HEK293 (cell line): ENCODE data around the gene TLE6.

Source experiments
- CTCF ChIA-PET: fragments of 350-600 bp; formaldehyde crosslinking; extraction: SDS; loops from one replicate; lab custom pipeline; 2021; ENCODE audit warnings: antibody characterized with exemption; lab: Yijun Ruan, JAX
- POLR2A ChIA-PET: fragments of 300-600 bp; formaldehyde crosslinking; extraction: SDS; loops from one replicate; lab custom pipeline; 2020; ENCODE audit warnings: antibody characterized with exemption, inconsistent platforms; lab: Yijun Ruan, JAX
- H3K27ac ChIP-seq: fragments of 200-500 bp; sonication (Bioruptor generic); 2 replicates; pipeline ENCODE4 v1.5.1; 2014; ENCODE audit warnings: low read depth, low read length, control low read depth, inconsistent platforms; ENCODE audit errors: extremely low read depth
- H3K36me3 ChIP-seq, 2 experiments: fragments of 200-500 bp in 1 of 2; sonication (Bioruptor generic) in 1 of 2; 1 replicate in 1 of 2; 2 replicates in 1 of 2; pipeline ENCODE4 v1.5.1; 2014 to 2017; ENCODE audit warnings: inconsistent platforms in 2 of 2, low read length in 2 of 2; ENCODE audit not compliant: control insufficient read depth in 2 of 2, insufficient read depth in 1 of 2
- H3K4me1 ChIP-seq: fragments of 200-500 bp; sonication (Bioruptor generic); 2 replicates; pipeline ENCODE4 v1.5.1; 2014; ENCODE audit warnings: mild to moderate bottlenecking, low read length, inconsistent platforms; ENCODE audit not compliant: control insufficient read depth, insufficient read depth
- H3K4me3 ChIP-seq: 2 replicates; pipeline ENCODE4 v1.5.1; 2011; ENCODE audit warnings: low read depth, mild to moderate bottlenecking, control low read depth, low read length, moderate library complexity
- H3K9me3 ChIP-seq: fragments of 200-500 bp; sonication (Bioruptor generic); 2 replicates; pipeline ENCODE4 v1.5.1; 2014; ENCODE audit warnings: low read depth, low read length, inconsistent platforms; ENCODE audit not compliant: control insufficient read depth, insufficient read depth
- ATF2 ChIP-seq: fragments of 450-650 bp; formaldehyde crosslinking; IDR thresholded peaks from 2 replicates; pipeline ENCODE4 v1.5.1; 2016; ENCODE audit warnings: missing biosample characterization, missing genetic modification characterization, low read depth
- IKZF3 ChIP-seq: fragments of 450-650 bp; IDR thresholded peaks from 2 replicates; pipeline ENCODE4 v1.5.0; 2018; ENCODE audit warnings: missing biosample characterization, mild to moderate bottlenecking, missing genetic modification characterization, moderate library complexity
- KLF10 ChIP-seq: fragments of 450-650 bp; IDR thresholded peaks from 2 replicates; pipeline ENCODE4 v1.5.1; 2018; ENCODE audit warnings: missing biosample characterization, mild to moderate bottlenecking, missing genetic modification characterization
- PRDM10 ChIP-seq: fragments of 450-650 bp; formaldehyde crosslinking; IDR thresholded peaks from 2 replicates; pipeline ENCODE4 v1.5.1; 2016; ENCODE audit warnings: missing biosample characterization, missing genetic modification characterization
- REPIN1 ChIP-seq: fragments of 450-650 bp; formaldehyde crosslinking; IDR thresholded peaks from 2 replicates; pipeline ENCODE4 v1.5.1; 2017; ENCODE audit warnings: missing biosample characterization, missing genetic modification characterization, low read depth
- SETDB1 ChIP-seq: IDR thresholded peaks from one replicate; pipeline ENCODE4 v1.6.1; 2017; ENCODE audit warnings: mild to moderate bottlenecking, low read length, moderate library complexity, mixed read lengths; ENCODE audit not compliant: insufficient read length
- SP7 ChIP-seq: fragments of 450-650 bp; formaldehyde crosslinking; IDR thresholded peaks from 2 replicates; pipeline ENCODE4 v1.5.1; 2016; ENCODE audit warnings: missing biosample characterization, missing genetic modification characterization
- ZBTB49 ChIP-seq: fragments of 450-650 bp; formaldehyde crosslinking; IDR thresholded peaks from 2 replicates; pipeline ENCODE4 v1.5.1; 2016; ENCODE audit warnings: missing biosample characterization, missing genetic modification characterization, low read depth
- ZNF175 ChIP-seq: fragments of 450-650 bp; formaldehyde crosslinking; IDR thresholded peaks from 2 replicates; pipeline ENCODE4 v1.5.1; 2016; ENCODE audit warnings: missing biosample characterization, missing genetic modification characterization
- ZNF248 ChIP-seq: fragments of 450-650 bp; formaldehyde crosslinking; IDR thresholded peaks from 2 replicates; pipeline ENCODE4 v1.5.1; 2017; ENCODE audit warnings: missing biosample characterization, missing genetic modification characterization
- ZNF266 ChIP-seq: fragments of 450-650 bp; formaldehyde crosslinking; IDR thresholded peaks from 2 replicates; pipeline ENCODE4 v1.5.1; 2016; ENCODE audit warnings: missing biosample characterization, missing genetic modification characterization, low read depth
- ZNF341 ChIP-seq: fragments of 450-650 bp; formaldehyde crosslinking; IDR thresholded peaks from 2 replicates; pipeline ENCODE4; 2016; ENCODE audit warnings: low read depth, missing biosample characterization, missing genetic modification characterization
- ZNF529 ChIP-seq: fragments of 450-650 bp; formaldehyde crosslinking; IDR thresholded peaks from 2 replicates; pipeline ENCODE4 v1.5.1; 2017; ENCODE audit warnings: missing genetic modification characterization, missing biosample characterization; ENCODE audit not compliant: insufficient replicate concordance
- ZNF670 ChIP-seq: fragments of 450-650 bp; formaldehyde crosslinking; IDR thresholded peaks from 2 replicates; pipeline ENCODE4 v1.5.1; 2016; ENCODE audit warnings: missing biosample characterization, missing genetic modification characterization, low read depth
- ZNF704 ChIP-seq: fragments of 450-650 bp; formaldehyde crosslinking; IDR thresholded peaks from 2 replicates; pipeline ENCODE4 v1.5.1; 2016; ENCODE audit warnings: missing biosample characterization, missing genetic modification characterization
- ZNF707 ChIP-seq: fragments of 450-650 bp; formaldehyde crosslinking; IDR thresholded peaks from 2 replicates; pipeline ENCODE4 v1.5.1; 2016; ENCODE audit warnings: missing biosample characterization, missing genetic modification characterization
- ZSCAN30 ChIP-seq: fragments of 450-650 bp; IDR thresholded peaks from 2 replicates; pipeline ENCODE4 v1.5.1; 2018; ENCODE audit warnings: missing biosample characterization, mild to moderate bottlenecking, missing genetic modification characterization, moderate library complexity

The TLE6 gene

GRCh38 chr19:2984215-2984528 is 6.8 kb downstream of the TLE6 start (continued):
- TF ChIP-seq SETDB1 (no peak), IKZF3 (peak; percentile 93; the same call in 1 of the 2 replicates), ATF2 (tag by site-specific recombination) (peak; percentile 61; the same call in 1 of the 2 replicates), REPIN1 (tag by site-specific recombination) (no peak), ZNF175 (no peak), ZSCAN30 (tag by site-specific recombination) (no peak), KLF10 (tag by site-specific recombination) (peak; percentile 11; the same call in 1 of the 2 replicates), ZNF704 (tag by site-specific recombination) (0 out of 2 replicates have a peak, but pooled peaks have one; percentile 64), ZNF670 (tag by site-specific recombination) (no peak), PRDM10 (tag by site-specific recombination) (no peak), ZNF529 (tag by site-specific recombination) (no peak), ZNF707 (tag by site-specific recombination) (no peak), ZBTB49 (no peak), ZNF248 (tag by site-specific recombination) (no peak), ZNF266 (tag by site-specific recombination) (no peak)

GRCh38 chr19:2986951-2987524 is 9.7 kb downstream of the TLE6 start:
- ChIA-PET POLR2A (no interaction called here), CTCF (interaction anchor here (1.0 kb wide), 1 partner anchor 36 kb away, joined by 3 read pairs; no protein-coding TSS in a partner anchor)
- Histone ChIP-seq H3K4me1 (peaks cover 9% of the 10 kb centered on the region), H3K9me3 (no peaks in the 10 kb centered on the region), H3K4me3 (no peak overlapping the region), H3K27ac (no peak overlapping the region)
- TF ChIP-seq SP7 (tag by site-specific recombination): no peak
- TF ChIP-seq ZNF341: peak; percentile 92
- TF ChIP-seq, all 188 proteins: peak for 1
- H3K36me3 ChIP-seq: no peaks in the 10 kb centered on the region
